HepG2 (cell line): ENCODE results near the gene KANK3. TPM values are rescaled to one million over a fixed set of nuclear protein-coding genes. Genes with fewer than 3 reads are reported as not detected.

ENCODE experiments used
- KAT8 ChIP-seq: IDR thresholded peaks from 2 replicates; pipeline ENCODE4 v1.6.1; 2016; ENCODE audit warnings: missing genetic modification reagents, missing compliant biosample characterization
- NCOA2 ChIP-seq: sonication (generic); formaldehyde crosslinking; IDR thresholded peaks from 2 replicates; pipeline ENCODE4 v1.8.0; 2022; ENCODE audit warnings: inconsistent platforms
- PITX1 ChIP-seq: sonication (generic); formaldehyde crosslinking; IDR thresholded peaks from 2 replicates; pipeline ENCODE4 v1.5.1; 2020; ENCODE audit warnings: mild to moderate bottlenecking, missing genetic modification reagents
- TARDBP ChIP-seq: sonication (generic); formaldehyde crosslinking; IDR thresholded peaks from 2 replicates; pipeline ENCODE4 v1.8.0; 2022; ENCODE audit warnings: mild to moderate bottlenecking, missing genetic modification reagents
- TRIM24 ChIP-seq: sonication (generic); formaldehyde crosslinking; IDR thresholded peaks from 2 replicates; pipeline ENCODE4 v1.8.0; 2022; ENCODE audit warnings: mild to moderate bottlenecking, missing genetic modification reagents
- ZBTB40 ChIP-seq, 2 experiments: fragments of 450-650 bp in 1 of 2; sonication (generic) in 1 of 2; formaldehyde crosslinking in 1 of 2; IDR thresholded peaks; 2 replicates each; pipeline versions ENCODE4 v1.6.1 to v1.8.0; 2016 to 2022; ENCODE audit warnings: antibody characterized with exemption in 1 of 2, mild to moderate bottlenecking in 1 of 2, missing genetic modification reagents in 1 of 2
- ZMAT3 ChIP-seq: sonication (generic); formaldehyde crosslinking; conservative IDR thresholded peaks from 2 replicates; pipeline ENCODE4 v1.7.0; 2021; ENCODE audit warnings: missing genetic modification reagents
- ZNF136 ChIP-seq: sonication (generic); formaldehyde crosslinking; IDR thresholded peaks from 2 replicates; pipeline ENCODE4 v1.8.1; 2022; ENCODE audit warnings: low read depth, mild to moderate bottlenecking, moderate library complexity, missing genetic modification reagents
- ZNF282 ChIP-seq: fragments of 450-650 bp; IDR thresholded peaks from 2 replicates; pipeline ENCODE4 v1.6.1; 2018; ENCODE audit not compliant: partially characterized antibody
- polyA plus RNA-seq, 8 experiments: library from polyadenylated mRNA; depleted of rRNA in 3 of 8; stranded (reverse) in 7 of 8; unstranded in 1 of 8; fragments of >200 nt; fragmentation: Illumina TruSeq in 4 of 8; extraction: Trizol in 4 of 8; gene quantifications; 2 replicates each; pipeline versions ENCODE4 v1.2.1 to v1.2.3, GENCODE V29; 2011 to 2016; ENCODE audit warnings: low read depth in 4 of 8, missing spikeins in 1 of 8, mixed read lengths in 1 of 8; ENCODE audit not compliant: insufficient read depth in 1 of 8
- total RNA-seq, 5 experiments: library from RNA; depleted of rRNA; stranded (reverse); fragments of >200 nt; fragmentation: Illumina TruSeq; extraction: Trizol; gene quantifications; 2 replicates each; pipeline ENCODE4 v1.2.3, GENCODE V29; 2016; ENCODE audit warnings: low read depth in 1 of 5
- TF ChIP-seq, protein P1 (sequence below): IDR thresholded peaks from 2 replicates; pipeline ENCODE4 v1.6.1; 2016; ENCODE audit warnings: mild to moderate bottlenecking
- TF ChIP-seq, protein P2 (sequence below): sonication (generic); formaldehyde crosslinking; IDR thresholded peaks from 2 replicates; pipeline ENCODE4 v1.8.0; 2022; ENCODE audit warnings: mild to moderate bottlenecking, missing genetic modification reagents, borderline replicate concordance
- TF ChIP-seq, protein P3 (sequence below): sonication (generic); formaldehyde crosslinking; IDR thresholded peaks from 2 replicates; pipeline ENCODE4 v1.9.0; 2021; ENCODE audit warnings: missing genetic modification reagents, mild to moderate bottlenecking, borderline replicate concordance
- TF ChIP-seq, protein P4 (sequence below): sonication (generic); formaldehyde crosslinking; IDR thresholded peaks from 2 replicates; pipeline ENCODE4 v1.4.0; 2020; ENCODE audit warnings: mild to moderate bottlenecking, missing genetic modification reagents

KANK3 gene
- total and polyA plus RNA-seq, 2 of the 13 experiments (the other 11 are each of a cell fraction or from before 2014, with no cell fraction given): 0.15 to 0.20 TPM

GRCh38 chr19:8357007-8357521 is 14.0 kb upstream of the KANK3 start (continued):
- no peak for TF ChIP-seq ZBTB40 (IDR thresholded peaks at IDR 0.05)
- peak; percentile 52; the same call in 1 of the 2 replicates for TF ChIP-seq ZBTB40 (CRISPR knock-in tag; IDR thresholded peaks at IDR 0.05)
- TF ChIP-seq TARDBP (CRISPR knock-in tag): peak; percentile 92; the same call in 1 of the 2 replicates
- no peak for TF ChIP-seq ZNF282
- TF ChIP-seq, protein P1, sequence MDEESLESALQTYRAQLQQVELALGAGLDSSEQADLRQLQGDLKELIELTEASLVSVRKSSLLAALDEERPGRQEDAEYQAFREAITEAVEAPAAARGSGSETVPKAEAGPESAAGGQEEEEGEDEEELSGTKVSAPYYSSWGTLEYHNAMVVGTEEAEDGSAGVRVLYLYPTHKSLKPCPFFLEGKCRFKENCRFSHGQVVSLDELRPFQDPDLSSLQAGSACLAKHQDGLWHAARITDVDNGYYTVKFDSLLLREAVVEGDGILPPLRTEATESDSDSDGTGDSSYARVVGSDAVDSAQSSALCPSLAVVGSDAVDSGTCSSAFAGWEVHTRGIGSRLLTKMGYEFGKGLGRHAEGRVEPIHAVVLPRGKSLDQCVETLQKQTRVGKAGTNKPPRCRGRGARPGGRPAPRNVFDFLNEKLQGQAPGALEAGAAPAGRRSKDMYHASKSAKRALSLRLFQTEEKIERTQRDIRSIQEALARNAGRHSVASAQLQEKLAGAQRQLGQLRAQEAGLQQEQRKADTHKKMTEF: peak; percentile 91
- peak; percentile 84 for TF ChIP-seq KAT8 (CRISPR knock-in tag)
- 0 out of 2 replicates have a peak, but pooled peaks have one; percentile 66 for TF ChIP-seq TRIM24
- TF ChIP-seq ZMAT3 (CRISPR knock-in tag): 0 out of 2 replicates have a peak, but pooled peaks have one; percentile 61
- TF ChIP-seq, protein P2, sequence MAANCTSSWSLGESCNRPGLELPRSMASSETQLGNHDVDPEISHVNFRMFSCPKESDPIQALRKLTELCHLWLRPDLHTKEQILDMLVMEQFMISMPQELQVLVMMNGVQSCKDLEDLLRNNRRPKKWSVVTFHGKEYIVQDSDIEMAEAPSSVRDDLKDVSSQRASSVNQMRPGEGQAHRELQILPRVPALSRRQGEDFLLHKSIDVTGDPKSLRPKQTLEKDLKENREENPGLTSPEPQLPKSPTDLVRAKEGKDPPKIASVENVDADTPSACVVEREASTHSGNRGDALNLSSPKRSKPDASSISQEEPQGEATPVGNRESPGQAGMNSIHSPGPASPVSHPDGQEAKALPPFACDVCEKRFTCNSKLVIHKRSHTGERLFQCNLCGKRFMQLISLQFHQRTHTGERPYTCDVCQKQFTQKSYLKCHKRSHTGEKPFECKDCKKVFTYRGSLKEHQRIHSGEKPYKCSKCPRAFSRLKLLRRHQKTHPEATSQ (CRISPR knock-in tag): 0 out of 2 replicates have a peak, but pooled peaks have one; percentile 59
- peak; percentile 87 for TF ChIP-seq PITX1 (CRISPR knock-in tag)
- TF ChIP-seq, protein P3, sequence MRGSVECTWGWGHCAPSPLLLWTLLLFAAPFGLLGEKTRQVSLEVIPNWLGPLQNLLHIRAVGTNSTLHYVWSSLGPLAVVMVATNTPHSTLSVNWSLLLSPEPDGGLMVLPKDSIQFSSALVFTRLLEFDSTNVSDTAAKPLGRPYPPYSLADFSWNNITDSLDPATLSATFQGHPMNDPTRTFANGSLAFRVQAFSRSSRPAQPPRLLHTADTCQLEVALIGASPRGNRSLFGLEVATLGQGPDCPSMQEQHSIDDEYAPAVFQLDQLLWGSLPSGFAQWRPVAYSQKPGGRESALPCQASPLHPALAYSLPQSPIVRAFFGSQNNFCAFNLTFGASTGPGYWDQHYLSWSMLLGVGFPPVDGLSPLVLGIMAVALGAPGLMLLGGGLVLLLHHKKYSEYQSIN: no peak
- TF ChIP-seq, protein P4, sequence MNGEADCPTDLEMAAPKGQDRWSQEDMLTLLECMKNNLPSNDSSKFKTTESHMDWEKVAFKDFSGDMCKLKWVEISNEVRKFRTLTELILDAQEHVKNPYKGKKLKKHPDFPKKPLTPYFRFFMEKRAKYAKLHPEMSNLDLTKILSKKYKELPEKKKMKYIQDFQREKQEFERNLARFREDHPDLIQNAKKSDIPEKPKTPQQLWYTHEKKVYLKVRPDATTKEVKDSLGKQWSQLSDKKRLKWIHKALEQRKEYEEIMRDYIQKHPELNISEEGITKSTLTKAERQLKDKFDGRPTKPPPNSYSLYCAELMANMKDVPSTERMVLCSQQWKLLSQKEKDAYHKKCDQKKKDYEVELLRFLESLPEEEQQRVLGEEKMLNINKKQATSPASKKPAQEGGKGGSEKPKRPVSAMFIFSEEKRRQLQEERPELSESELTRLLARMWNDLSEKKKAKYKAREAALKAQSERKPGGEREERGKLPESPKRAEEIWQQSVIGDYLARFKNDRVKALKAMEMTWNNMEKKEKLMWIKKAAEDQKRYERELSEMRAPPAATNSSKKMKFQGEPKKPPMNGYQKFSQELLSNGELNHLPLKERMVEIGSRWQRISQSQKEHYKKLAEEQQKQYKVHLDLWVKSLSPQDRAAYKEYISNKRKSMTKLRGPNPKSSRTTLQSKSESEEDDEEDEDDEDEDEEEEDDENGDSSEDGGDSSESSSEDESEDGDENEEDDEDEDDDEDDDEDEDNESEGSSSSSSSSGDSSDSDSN (CRISPR knock-in tag): peak; percentile 44; the same call in 1 of the 2 replicates
- peak; percentile 93 for TF ChIP-seq NCOA2
- no peak for TF ChIP-seq ZNF136 (CRISPR knock-in tag)
